ENCODE data around the gene FADS1. TPM values are rescaled to one million over a fixed set of nuclear protein-coding genes. Genes with fewer than 3 reads are reported as not detected.
A peak's percentile ranks its signal among the peaks of the same experiment; 100 is the strongest.

The FADS1 gene
- total and polyA plus RNA-seq, 4 experiments from 2014 or later, result 0.70 to 2.2 (median 1.2) TPM

DNA sequence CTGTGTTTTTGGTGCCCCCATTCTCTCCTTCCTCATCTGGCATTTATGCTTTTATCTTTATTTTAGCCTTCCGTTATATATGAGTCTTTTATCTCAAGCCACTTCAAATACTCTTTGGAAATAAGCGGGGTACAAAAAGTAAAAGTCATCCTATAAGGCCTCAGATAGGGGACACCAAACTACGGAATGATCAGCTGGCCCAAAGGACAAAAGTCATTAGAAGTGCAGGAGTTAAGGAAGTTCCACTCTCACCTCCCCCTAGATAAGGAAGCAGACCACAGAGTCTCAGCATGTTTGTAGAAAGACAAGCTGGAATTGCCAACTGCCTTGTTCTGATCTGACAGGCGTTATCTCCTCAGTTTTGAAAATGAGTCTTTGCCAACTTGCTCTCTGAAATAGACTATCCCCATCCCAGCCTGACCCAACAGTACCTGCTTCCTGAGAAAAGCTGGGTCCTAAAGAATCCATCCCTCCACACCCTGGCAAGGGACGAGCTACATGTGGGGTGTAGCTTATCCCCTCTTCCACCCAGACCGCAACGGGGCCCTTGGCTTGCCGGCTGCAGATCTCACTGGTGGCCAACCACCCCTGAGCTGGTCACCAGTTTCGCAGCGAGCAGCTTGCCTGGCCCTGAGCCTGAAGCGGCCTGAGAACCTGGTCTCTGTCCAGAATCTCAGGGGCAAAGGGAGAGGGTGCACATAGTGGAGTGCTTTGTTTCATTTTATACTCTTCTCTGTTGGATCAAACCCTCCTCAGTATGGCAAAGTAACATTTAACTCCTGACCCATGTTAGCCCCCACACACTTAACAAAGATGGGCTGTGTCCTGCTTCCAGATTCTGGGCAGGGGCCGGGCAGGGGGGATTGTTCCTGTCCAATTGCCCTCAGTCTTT is 25.1 kb upstream of the FADS1 start:
- H3K27ac ChIP-seq (ENCODE audit: low read depth, low read length), result no peak overlapping the region
- Mint-ChIP-seq H3K27ac (no peak overlapping the region), H3K4me3 (no peak overlapping the region), H3K4me1 (no peaks in the 10 kb centered on the region), H3K36me3 (no peaks in the 10 kb centered on the region), H3K9me3 (peaks cover 0 to 2% (median 0%) of the 10 kb centered on the region in 8 donors), H3K27me3 (no peaks in the 10 kb centered on the region)
- H3K4me1 ChIP-seq (ENCODE audit: insufficient read depth, low read length), result no peaks in the 10 kb centered on the region
- H3K36me3 ChIP-seq (ENCODE audit: insufficient read depth, low read length), result peaks cover 3% of the 10 kb centered on the region
- no peaks in the 10 kb centered on the region for H3K9me3 ChIP-seq (ENCODE audit: control insufficient read depth in 1 of 2, low read length in 2 of 2)
- ChIA-PET CTCF (ENCODE audit: partially characterized antibody) (interaction anchor here (1.1 to 2.6 kb wide), 3 partner anchors 13 to 240 kb away, joined by 3 to 9 read pairs (median 3); partner anchors contain the start of gene FADS2), POLR2A (ENCODE audit: partially characterized antibody) (no interaction called here)
- DNase-seq, result no peak
- H3K27me3 ChIP-seq (ENCODE audit: insufficient read depth, low read length), result no peaks in the 10 kb centered on the region
- intact Hi-C loops (cut with micrococcal nuclease), result no loop called here
- no peak overlapping the region for H3K4me3 ChIP-seq (ENCODE audit: low read length in 2 of 2)

DNA sequence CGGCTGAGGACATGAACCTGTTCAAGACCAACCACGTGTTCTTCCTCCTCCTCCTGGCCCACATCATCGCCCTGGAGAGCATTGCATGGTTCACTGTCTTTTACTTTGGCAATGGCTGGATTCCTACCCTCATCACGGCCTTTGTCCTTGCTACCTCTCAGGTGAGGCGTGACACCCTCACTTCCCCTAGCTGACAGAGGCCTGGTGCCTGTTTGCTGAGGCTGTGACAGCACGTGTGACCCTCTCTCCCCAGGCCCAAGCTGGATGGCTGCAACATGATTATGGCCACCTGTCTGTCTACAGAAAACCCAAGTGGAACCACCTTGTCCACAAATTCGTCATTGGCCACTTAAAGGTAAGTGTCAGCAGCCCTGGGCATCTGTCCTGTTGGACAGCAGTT is 23.6 kb upstream of the FADS1 start:
- Histone ChIP-seq H3K27me3 (ENCODE audit: insufficient read depth, low read length) (no peaks in the 10 kb centered on the region), H3K4me3 (ENCODE audit: low read length in 2 of 2) (no peak overlapping the region), H3K36me3 (ENCODE audit: insufficient read depth, low read length) (peaks cover 3% of the 10 kb centered on the region), H3K27ac (ENCODE audit: low read depth, low read length) (no peak overlapping the region), H3K4me1 (ENCODE audit: insufficient read depth, low read length) (no peaks in the 10 kb centered on the region), H3K9me3 (ENCODE audit: control insufficient read depth in 1 of 2, low read length in 2 of 2) (no peaks in the 10 kb centered on the region)
- intact Hi-C loops (cut with micrococcal nuclease), result no loop called here
- DNase-seq, result no peak
- CTCF ChIA-PET (ENCODE audit: partially characterized antibody), result interaction anchor here (2.6 kb wide), 1 partner anchor 12 kb away, joined by 9 read pairs; the partner anchor contains the start of gene FADS2
- Mint-ChIP-seq H3K36me3 (no peaks in the 10 kb centered on the region), H3K4me1 (peaks cover 0 to 4% (median 4%) of the 10 kb centered on the region in 4 donors), H3K4me3 (no peak overlapping the region), H3K27ac (no peak overlapping the region), H3K9me3 (peaks cover 0 to 2% (median 0%) of the 10 kb centered on the region in 8 donors), H3K27me3 (no peaks in the 10 kb centered on the region)
- POLR2A ChIA-PET (ENCODE audit: partially characterized antibody), result interaction anchor here (0.6 kb wide), 1 partner anchor 121 kb away, joined by 3 read pairs; no protein-coding TSS in a partner anchor

DNA sequence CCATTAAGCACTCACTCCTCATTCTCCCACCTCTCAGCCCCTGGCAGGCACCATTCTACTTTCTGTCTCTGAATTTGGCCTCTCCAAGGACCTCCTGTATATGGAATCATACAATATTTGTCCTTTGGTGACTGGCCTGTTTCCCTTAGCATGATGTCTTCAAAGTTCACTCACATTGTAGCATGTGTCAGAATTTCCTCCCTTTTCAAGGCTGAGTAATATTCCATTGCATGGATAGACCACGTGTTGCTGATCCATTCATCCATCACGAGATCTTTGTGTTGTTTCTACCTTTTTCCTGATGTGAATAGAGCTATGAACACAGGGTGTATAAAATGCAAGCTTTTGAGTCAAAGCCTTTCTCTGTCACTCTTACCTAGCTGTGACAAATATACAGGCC is 22.9 kb upstream of the FADS1 start:
- Mint-ChIP-seq H3K27me3 (no peaks in the 10 kb centered on the region), H3K4me1 (peaks cover 2 to 9% (median 7%) of the 10 kb centered on the region in 4 donors), H3K4me3 (no peak overlapping the region), H3K27ac (peak overlapping the region in 1 of 7 donors; percentile 69), H3K9me3 (peaks cover 0 to 2% (median 0%) of the 10 kb centered on the region in 8 donors), H3K36me3 (no peaks in the 10 kb centered on the region)
- no peaks in the 10 kb centered on the region for H3K27me3 ChIP-seq (ENCODE audit: insufficient read depth, low read length)
- DNase-seq, result no peak
- CTCF ChIA-PET (ENCODE audit: partially characterized antibody), result interaction anchor here (2.6 kb wide), 1 partner anchor 11 kb away, joined by 9 read pairs; the partner anchor contains the start of gene FADS2
- peaks cover 6% of the 10 kb centered on the region for H3K4me1 ChIP-seq (ENCODE audit: insufficient read depth, low read length)
- POLR2A ChIA-PET (ENCODE audit: partially characterized antibody), result no interaction called here
- H3K4me3 ChIP-seq (ENCODE audit: low read length in 2 of 2), result no peak overlapping the region
- H3K36me3 ChIP-seq (ENCODE audit: insufficient read depth, low read length), result peaks cover 3% of the 10 kb centered on the region
- no peaks in the 10 kb centered on the region for H3K9me3 ChIP-seq (ENCODE audit: control insufficient read depth in 1 of 2, low read length in 2 of 2)
- intact Hi-C loops (cut with micrococcal nuclease), result no loop called here
- H3K27ac ChIP-seq (ENCODE audit: low read depth, low read length), result no peak overlapping the region

DNA sequence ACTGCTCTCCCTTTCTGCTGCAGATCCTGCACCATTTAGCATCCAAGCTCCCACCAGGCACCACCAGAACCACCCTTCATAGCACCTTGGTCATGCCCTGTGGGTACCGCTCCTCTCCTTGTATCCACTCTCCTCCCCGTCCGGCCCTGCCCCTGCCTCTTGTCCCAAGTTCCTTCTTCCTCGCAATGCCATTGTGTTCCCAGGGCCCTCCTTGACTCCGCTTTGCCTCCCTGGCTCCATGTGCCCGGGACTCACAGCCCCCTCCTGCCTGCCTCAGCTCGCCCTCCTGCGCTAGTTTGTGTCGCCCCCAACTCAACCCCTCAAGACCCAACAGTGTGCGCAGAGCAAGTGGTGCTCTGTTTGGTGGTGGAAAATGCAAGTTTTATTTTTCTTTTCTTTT is 22.1 kb upstream of the FADS1 start:
- POLR2A ChIA-PET (ENCODE audit: partially characterized antibody), result no interaction called here
- Histone ChIP-seq H3K9me3 (ENCODE audit: control insufficient read depth in 1 of 2, low read length in 2 of 2) (no peaks in the 10 kb centered on the region), H3K4me1 (ENCODE audit: insufficient read depth, low read length) (peaks cover 14% of the 10 kb centered on the region), H3K27ac (ENCODE audit: low read depth, low read length) (no peak overlapping the region), H3K36me3 (ENCODE audit: insufficient read depth, low read length) (peaks cover 3% of the 10 kb centered on the region), H3K4me3 (ENCODE audit: low read length in 2 of 2) (no peak overlapping the region), H3K27me3 (ENCODE audit: insufficient read depth, low read length) (no peaks in the 10 kb centered on the region)
- Mint-ChIP-seq H3K27me3 (no peaks in the 10 kb centered on the region), H3K9me3 (peaks cover 0 to 2% (median 0%) of the 10 kb centered on the region in 8 donors), H3K4me3 (no peak overlapping the region), H3K36me3 (no peaks in the 10 kb centered on the region), H3K27ac (peak overlapping the region in 1 of 7 donors; percentile 81), H3K4me1 (peaks cover 9 to 17% (median 13%) of the 10 kb centered on the region in 4 donors)
- intact Hi-C loops (cut with micrococcal nuclease), result no loop called here
- CTCF ChIA-PET (ENCODE audit: partially characterized antibody), result no interaction called here
- DNase-seq, result no peak

DNA sequence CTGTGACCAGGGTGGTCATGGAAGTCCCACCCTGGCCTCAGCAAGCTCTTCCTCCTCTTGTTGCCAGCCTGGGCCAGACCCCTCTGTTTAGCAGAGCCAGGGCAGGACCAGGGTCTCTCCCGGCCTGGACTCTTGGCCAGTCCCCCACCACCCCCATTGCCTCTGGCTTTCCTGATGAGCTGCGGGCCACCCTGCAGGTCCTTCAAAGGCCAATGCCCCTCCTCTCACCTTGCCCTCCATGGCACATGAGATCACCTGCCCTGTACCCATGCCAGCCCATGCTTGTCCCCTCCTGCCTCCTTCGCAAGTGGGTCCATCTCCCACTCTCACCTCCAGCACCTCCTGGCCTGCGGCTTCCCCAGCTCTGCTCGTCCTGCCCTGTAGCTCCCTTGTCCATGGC is 21.7 kb upstream of the FADS1 start:
- POLR2A ChIA-PET (ENCODE audit: partially characterized antibody), result no interaction called here
- CTCF ChIA-PET (ENCODE audit: partially characterized antibody), result no interaction called here
- H3K9me3 ChIP-seq (ENCODE audit: control insufficient read depth in 1 of 2, low read length in 2 of 2), result no peaks in the 10 kb centered on the region
- Mint-ChIP-seq H3K9me3 (peaks cover 0 to 2% (median 0%) of the 10 kb centered on the region in 8 donors), H3K4me3 (no peak overlapping the region), H3K27me3 (no peaks in the 10 kb centered on the region), H3K27ac (peak overlapping the region in 1 of 7 donors; percentile 81), H3K36me3 (no peaks in the 10 kb centered on the region), H3K4me1 (peaks cover 12 to 21% (median 17%) of the 10 kb centered on the region in 4 donors)
- DNase-seq, result no peak
- H3K4me1 ChIP-seq (ENCODE audit: insufficient read depth, low read length), result peaks cover 18% of the 10 kb centered on the region
- no peak overlapping the region for H3K4me3 ChIP-seq (ENCODE audit: low read length in 2 of 2)
- intact Hi-C loops (cut with micrococcal nuclease), result no loop called here
- no peaks in the 10 kb centered on the region for H3K27me3 ChIP-seq (ENCODE audit: insufficient read depth, low read length)
- H3K36me3 ChIP-seq (ENCODE audit: insufficient read depth, low read length), result peaks cover 3% of the 10 kb centered on the region
- no peak overlapping the region for H3K27ac ChIP-seq (ENCODE audit: low read depth, low read length)

DNA sequence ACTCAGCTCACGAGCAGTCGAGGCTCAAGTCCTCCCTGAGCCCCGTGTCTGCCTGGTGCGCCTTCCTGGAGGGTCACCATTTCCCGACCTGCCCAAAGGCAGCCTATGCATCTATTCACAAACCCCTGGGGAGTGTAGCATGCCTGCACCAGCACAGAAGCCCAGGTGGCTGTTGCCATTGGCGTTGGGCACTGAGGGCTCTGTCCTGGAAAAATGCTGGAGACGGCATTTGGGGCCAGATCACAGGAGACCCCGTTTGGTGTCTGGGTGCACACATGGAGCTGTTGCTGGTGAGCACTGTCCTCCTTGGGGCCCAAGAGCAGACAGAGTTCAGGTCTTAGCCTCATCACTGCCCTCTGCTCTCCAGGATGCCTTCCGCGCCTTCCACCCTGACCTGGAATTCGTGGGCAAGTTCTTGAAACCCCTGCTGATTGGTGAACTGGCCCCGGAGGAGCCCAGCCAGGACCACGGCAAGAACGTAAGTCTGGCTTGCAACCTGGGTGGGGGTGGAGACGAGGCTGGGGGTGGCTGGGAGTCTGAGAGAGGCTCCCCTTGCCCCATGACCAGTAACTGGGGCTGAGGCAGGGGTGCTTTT is 20.7 kb upstream of the FADS1 start:
- no peaks in the 10 kb centered on the region for H3K27me3 ChIP-seq (ENCODE audit: insufficient read depth, low read length)
- no peak overlapping the region for H3K4me3 ChIP-seq (ENCODE audit: low read length in 2 of 2)
- H3K36me3 Mint-ChIP-seq, result no peaks in the 10 kb centered on the region
- CTCF ChIA-PET (ENCODE audit: partially characterized antibody), result interaction anchor here (1.2 kb wide), 1 partner anchor 473 kb away, joined by 3 read pairs; no protein-coding TSS in a partner anchor
- H3K36me3 ChIP-seq (ENCODE audit: insufficient read depth, low read length), result peaks cover 3% of the 10 kb centered on the region
- peaks cover 13 to 24% (median 19%) of the 10 kb centered on the region in 4 donors for H3K4me1 Mint-ChIP-seq
- H3K27ac ChIP-seq (ENCODE audit: low read depth, low read length), result no peak overlapping the region
- POLR2A ChIA-PET (ENCODE audit: partially characterized antibody), result no interaction called here
- intact Hi-C loops (cut with micrococcal nuclease), result no loop called here
- no peak overlapping the region for H3K27ac Mint-ChIP-seq
- peaks cover 0 to 2% (median 0%) of the 10 kb centered on the region in 8 donors for H3K9me3 Mint-ChIP-seq
- H3K4me3 Mint-ChIP-seq, result no peak overlapping the region
- H3K4me1 ChIP-seq (ENCODE audit: insufficient read depth, low read length), result peaks cover 20% of the 10 kb centered on the region
- H3K9me3 ChIP-seq (ENCODE audit: control insufficient read depth in 1 of 2, low read length in 2 of 2), result no peaks in the 10 kb centered on the region
- no peak for DNase-seq
- peaks cover 2% of the 10 kb centered on the region in 2 donors for H3K27me3 Mint-ChIP-seq

DNA sequence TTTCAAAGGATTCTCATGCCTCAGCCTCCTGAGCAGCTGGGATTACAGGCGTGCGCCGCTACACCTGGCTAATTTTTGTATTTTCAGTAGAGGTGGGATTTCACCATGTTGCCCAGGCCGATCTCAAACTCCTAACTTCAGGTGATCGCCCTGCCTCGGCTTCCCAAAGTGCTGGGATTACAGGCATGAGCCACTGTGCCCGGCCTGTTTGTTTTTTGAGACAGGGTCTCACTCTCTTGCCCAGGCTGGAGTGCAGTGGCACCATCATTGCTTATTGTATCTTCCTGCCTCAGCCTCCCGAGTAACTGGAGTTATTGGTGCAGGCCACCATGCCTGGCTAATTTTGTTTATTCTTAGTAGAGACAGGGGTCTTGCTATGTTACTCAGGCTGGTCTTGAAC is 19.4 kb upstream of the FADS1 start:
- peaks cover 20% of the 10 kb centered on the region for H3K4me1 ChIP-seq (ENCODE audit: insufficient read depth, low read length)
- Mint-ChIP-seq H3K36me3 (no peaks in the 10 kb centered on the region), H3K9me3 (peaks cover 0 to 2% (median 0%) of the 10 kb centered on the region in 8 donors), H3K27me3 (peaks cover 3 to 5% of the 10 kb centered on the region in 2 donors), H3K4me1 (peaks cover 13 to 24% (median 20%) of the 10 kb centered on the region in 4 donors), H3K27ac (peak overlapping the region in 2 of 7 donors; percentile 31 to 94), H3K4me3 (no peak overlapping the region)
- no peak overlapping the region for H3K4me3 ChIP-seq (ENCODE audit: low read length in 2 of 2)
- H3K9me3 ChIP-seq (ENCODE audit: control insufficient read depth in 1 of 2, low read length in 2 of 2), result no peaks in the 10 kb centered on the region
- no peaks in the 10 kb centered on the region for H3K27me3 ChIP-seq (ENCODE audit: insufficient read depth, low read length)
- CTCF ChIA-PET (ENCODE audit: partially characterized antibody), result no interaction called here
- H3K36me3 ChIP-seq (ENCODE audit: insufficient read depth, low read length), result peaks cover 3% of the 10 kb centered on the region
- no peak overlapping the region for H3K27ac ChIP-seq (ENCODE audit: low read depth, low read length)
- DNase-seq, result no peak
- intact Hi-C loops (cut with micrococcal nuclease), result no loop called here
- POLR2A ChIA-PET (ENCODE audit: partially characterized antibody), result no interaction called here

Measured in CD4-positive, alpha-beta memory T cell (primary cell).